ENCODE results near the gene COL6A2. TPM values are rescaled to one million over a fixed set of nuclear protein-coding genes. Genes with fewer than 3 reads are reported as not detected.

COL6A2 gene
- total and polyA plus RNA-seq, 8 donors, result 15.2 to 135 (median 65.5) TPM

DNA sequence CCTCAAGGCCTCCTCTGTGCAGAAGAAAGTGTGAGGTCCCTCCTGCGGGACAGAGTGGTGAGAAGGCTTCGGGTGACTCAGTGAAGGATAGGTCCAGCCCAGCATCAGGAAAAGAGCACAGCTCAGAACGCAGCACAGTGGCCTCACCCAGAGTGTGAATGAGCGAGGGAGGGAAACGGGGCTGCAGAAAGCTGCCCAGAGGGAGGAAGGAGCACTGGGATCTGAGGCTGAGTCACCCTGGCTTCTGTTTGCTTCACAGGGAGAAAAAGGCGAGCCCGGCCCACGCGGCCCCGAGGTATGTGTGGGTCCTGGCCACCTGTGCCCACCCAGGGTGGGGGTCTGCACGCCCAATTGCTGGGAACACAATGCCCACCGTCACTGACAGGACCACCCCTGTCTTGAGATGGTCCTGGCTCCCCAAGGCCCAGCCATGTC lies 24.3 kb downstream of the COL6A2 start:
- Histone ChIP-seq H3K36me3 (no peaks in the 10 kb centered on the region), H3K27me3 (no peaks in the 10 kb centered on the region), H3K4me1 (no peaks in the 10 kb centered on the region), H3K27ac (no peak overlapping the region), H3K4me3 (no peak overlapping the region), H3K9me3 (no peaks in the 10 kb centered on the region)
- DNase-seq, result peak in 4 of 6 donors; percentile 9 to 50 (median 22)
- FAIRE-seq, result no peak
- WGBS, 2 donors, result 59 to 76% methylated on average over 12 of the region's 12 CpGs
- ATAC-seq, result no peak
- intact Hi-C loops (cut with DNase I), result no loop called here
- TF ChIP-seq, protein P1, sequence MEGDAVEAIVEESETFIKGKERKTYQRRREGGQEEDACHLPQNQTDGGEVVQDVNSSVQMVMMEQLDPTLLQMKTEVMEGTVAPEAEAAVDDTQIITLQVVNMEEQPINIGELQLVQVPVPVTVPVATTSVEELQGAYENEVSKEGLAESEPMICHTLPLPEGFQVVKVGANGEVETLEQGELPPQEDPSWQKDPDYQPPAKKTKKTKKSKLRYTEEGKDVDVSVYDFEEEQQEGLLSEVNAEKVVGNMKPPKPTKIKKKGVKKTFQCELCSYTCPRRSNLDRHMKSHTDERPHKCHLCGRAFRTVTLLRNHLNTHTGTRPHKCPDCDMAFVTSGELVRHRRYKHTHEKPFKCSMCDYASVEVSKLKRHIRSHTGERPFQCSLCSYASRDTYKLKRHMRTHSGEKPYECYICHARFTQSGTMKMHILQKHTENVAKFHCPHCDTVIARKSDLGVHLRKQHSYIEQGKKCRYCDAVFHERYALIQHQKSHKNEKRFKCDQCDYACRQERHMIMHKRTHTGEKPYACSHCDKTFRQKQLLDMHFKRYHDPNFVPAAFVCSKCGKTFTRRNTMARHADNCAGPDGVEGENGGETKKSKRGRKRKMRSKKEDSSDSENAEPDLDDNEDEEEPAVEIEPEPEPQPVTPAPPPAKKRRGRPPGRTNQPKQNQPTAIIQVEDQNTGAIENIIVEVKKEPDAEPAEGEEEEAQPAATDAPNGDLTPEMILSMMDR (IDR thresholded peaks at IDR 0.05), result no peak

DNA sequence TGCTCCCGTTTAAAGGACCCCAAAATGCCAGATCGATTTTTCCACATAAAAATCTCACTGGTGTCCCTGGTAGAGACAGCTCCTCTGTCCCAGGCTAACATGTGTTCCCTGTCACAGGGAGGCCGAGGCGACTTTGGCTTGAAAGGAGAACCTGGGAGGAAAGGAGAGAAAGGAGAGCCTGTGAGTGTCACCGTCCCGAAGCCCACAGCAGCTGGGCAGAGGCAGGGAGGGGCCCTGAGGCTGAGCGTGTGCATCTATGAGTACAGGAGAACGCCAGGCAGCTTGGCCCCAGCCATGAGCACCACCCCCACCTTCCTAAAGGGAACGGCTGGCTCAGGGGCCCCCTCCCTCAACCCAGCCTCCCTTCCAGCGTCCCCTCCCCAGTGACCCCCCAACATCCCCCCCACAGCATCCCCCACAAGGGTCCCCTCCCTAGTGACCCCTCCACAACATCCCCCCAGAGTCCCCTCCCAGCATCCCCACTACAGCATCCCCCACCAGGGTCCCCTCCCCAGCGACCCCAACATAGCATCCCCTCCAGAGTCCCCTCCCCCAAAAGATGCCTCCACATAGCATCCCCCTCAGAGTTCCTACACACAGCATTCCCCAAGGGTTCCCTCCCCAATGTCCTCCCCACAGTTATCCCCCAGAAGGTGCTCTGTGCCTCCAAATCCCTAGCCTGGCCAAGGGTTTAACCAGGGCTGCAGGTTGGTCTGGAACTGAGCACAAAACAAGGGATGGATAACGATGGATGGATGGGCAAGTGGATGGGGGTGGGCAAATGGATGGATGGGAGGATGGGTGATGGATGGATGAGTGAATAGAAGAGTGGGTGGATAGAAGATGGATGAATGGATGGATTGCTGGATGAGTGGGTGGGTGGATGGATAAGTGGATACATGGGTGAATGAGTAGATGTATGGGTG lies 25.1 kb downstream of the COL6A2 start:
- WGBS, 2 donors, result 59 to 66% methylated on average over 12 of the region's 12 CpGs
- no peaks in the 10 kb centered on the region for H3K36me3 ChIP-seq
- H3K9me3 ChIP-seq, result no peaks in the 10 kb centered on the region
- no peaks in the 10 kb centered on the region for H3K27me3 ChIP-seq
- no peak overlapping the region for H3K4me3 ChIP-seq
- intact Hi-C loops (cut with DNase I), result no loop called here
- ATAC-seq (no peak), FAIRE-seq (no peak), DNase-seq (peak in 2 of 6 donors; percentile 4 to 22)
- TF ChIP-seq, protein P1 (IDR thresholded peaks at IDR 0.05), result no peak
- no peaks in the 10 kb centered on the region for H3K4me1 ChIP-seq
- no peak overlapping the region for H3K27ac ChIP-seq

DNA sequence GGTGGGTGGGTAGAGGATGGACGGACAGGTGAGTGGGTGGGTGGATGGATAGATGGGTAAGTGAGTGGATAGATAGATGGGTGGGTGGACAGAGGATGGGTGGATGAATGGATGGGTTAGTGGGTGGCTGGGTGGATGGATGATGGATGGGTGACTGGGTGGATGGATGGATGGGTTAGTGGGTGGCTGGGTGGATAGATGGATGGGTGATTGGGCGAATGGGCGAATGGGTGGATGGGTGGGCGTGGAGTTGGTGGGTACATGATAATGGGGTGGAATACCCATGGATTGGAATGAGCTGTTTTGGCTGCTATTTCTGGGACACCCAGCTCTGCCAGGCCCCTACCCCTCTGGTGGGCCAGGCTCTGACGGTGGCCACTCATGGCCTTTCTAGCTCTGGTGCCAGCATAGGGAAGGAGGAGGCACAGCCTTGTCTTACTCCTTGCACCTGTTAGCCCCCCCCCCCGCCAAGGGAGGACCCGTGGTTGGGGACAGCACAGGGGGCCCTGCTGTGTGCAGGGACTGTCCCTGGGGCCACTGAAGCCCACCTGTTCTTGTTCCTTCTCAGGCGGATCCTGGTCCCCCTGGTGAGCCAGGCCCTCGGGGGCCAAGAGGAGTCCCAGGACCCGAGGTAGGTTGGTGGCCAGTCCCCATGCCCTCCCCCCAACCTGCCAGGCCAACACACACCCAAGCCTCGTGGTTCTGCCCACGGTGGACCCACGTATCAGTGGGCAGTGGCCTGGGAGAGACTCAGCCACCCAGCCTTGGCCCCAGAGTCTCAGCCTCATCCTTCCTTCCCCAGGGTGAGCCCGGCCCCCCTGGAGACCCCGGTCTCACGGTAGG lies 26.4 kb downstream of the COL6A2 start:
- Histone ChIP-seq H3K27me3 (no peaks in the 10 kb centered on the region), H3K4me3 (no peak overlapping the region), H3K36me3 (no peaks in the 10 kb centered on the region), H3K9me3 (no peaks in the 10 kb centered on the region), H3K4me1 (no peaks in the 10 kb centered on the region), H3K27ac (no peak overlapping the region)
- TF ChIP-seq, protein P1 (IDR thresholded peaks at IDR 0.05), result no peak
- 70 to 86% methylated on average over 15 to 16 of the region's 16 CpGs for WGBS, 2 donors
- FAIRE-seq (no peak), DNase-seq (peak in 4 of 6 donors; percentile 10 to 57 (median 30)), ATAC-seq (no peak)
- intact Hi-C loops (cut with DNase I), result no loop called here

DNA sequence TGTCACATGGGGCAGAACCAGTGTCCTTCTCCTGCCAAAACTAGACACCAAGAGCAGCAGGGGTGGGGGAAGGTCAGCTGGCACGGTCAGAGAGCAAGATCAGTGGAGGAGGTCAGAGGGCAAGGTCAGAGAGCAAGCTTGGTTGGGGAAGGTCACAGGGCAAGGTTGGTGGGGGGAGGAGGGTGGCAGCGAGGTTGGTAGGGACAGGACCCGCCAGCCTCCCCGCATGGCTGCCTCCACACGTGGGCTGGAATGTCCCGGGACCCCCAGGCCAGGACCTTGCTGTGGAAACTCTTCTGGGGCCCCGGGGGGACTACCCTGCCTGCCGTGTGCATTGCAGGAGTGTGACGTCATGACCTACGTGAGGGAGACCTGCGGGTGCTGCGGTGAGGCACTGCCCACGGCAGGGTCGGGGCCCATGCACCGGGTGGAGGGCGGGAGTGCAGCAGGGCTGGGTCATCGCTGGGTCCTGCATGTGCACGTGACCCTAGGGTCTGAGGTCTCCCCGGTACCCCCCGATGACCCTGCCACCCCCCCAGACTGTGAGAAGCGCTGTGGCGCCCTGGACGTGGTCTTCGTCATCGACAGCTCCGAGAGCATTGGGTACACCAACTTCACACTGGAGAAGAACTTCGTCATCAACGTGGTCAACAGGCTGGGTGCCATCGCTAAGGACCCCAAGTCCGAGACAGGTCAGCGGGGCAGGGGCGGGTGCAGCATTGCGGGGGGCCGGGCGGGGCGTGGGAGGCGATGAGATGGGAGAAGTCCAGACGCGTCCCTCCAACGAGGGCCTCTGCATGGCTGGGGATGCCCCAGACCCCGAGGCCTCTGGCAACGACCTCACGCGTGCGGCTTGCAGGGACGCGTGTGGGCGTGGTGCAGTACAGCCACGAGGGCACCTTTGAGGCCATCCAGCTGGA lies 27.3 kb downstream of the COL6A2 start:
- Histone ChIP-seq H3K27me3 (no peaks in the 10 kb centered on the region), H3K4me1 (no peaks in the 10 kb centered on the region), H3K9me3 (no peaks in the 10 kb centered on the region), H3K36me3 (no peaks in the 10 kb centered on the region), H3K27ac (no peak overlapping the region), H3K4me3 (no peak overlapping the region)
- DNase-seq, result peak in 3 of 6 donors; percentile 12 to 52 (median 48)
- intact Hi-C loops (cut with DNase I), result no loop called here
- FAIRE-seq, result no peak
- TF ChIP-seq, protein P1 (IDR thresholded peaks at IDR 0.05), result no peak
- no peak for ATAC-seq
- WGBS, 2 donors, result 80 to 84% methylated on average over 49 of the region's 49 CpGs
